DMS79 treated with DMSO at 0.1 percent for 48 hours (cell line): ENCODE data around the gene ACOT11.

Experiments used
- DNase-seq: peaks from one replicate; lab custom pipeline; 2025; lab: John Stamatoyannopoulos, UW

The ACOT11 gene

DNA sequence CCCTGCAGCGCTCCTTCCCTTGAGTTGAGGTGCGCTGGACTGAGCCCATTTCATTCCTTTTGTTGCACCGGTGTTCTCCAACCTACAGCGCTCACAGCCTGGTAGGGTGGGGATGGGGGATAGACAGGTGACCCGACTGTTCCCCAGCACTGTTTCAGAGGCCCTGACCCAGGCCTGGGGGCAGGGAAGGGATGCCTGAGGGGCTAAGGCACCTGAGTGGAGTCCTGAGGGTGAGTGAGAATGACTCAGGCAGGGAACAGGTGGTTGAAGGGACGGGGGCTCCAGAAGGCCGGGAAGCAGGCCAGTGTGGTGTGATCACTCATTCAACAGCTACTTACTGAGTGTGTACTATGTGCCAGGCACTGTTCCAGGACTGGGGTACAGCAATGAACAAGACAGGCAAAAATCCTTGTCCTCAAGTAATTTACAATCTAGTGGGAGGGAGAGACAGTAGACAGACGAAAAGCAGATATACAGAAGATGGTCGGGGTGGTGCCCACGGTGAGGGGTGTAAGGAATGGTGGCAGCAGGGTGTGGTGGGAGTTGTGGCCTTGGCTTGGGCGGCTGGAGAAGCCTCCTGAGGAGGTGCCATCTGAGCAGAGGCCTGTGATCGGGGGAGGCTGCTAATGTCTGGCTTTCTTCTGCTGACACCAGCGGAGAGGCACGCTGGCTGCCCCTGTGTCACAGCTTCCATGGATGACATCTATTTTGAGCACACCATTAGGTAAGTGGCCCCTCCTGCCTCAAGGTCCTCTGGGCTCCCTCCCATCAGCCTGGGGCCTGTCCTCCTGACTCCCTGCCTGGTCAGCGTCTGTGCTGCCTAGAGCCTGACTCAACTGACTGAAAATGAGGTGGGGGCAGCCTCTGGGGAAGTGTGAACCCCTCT, 37.4 kb downstream of the ACOT11 start:
- no peak for DNase-seq

DNA sequence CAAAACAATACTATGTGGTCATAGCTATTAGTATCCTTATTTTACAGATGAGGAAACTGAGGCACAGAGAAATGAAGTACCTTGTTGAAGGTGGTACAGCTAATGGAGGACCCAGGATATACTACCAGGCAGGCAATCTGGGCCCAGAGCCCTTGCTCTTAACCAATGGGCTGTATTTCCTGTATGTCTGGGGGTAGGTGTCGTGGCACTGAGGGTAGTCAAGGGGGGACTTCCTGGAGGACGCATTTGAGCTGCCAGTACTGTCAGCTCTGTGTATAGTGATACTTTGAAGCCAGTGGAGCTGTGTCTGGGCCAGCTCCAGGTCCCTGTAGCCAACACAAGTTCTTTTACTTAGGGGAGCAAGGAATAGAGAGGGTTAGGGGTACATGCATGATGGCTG, 40.3 kb downstream of the ACOT11 start:
- DNase-seq, result no peak

DNA sequence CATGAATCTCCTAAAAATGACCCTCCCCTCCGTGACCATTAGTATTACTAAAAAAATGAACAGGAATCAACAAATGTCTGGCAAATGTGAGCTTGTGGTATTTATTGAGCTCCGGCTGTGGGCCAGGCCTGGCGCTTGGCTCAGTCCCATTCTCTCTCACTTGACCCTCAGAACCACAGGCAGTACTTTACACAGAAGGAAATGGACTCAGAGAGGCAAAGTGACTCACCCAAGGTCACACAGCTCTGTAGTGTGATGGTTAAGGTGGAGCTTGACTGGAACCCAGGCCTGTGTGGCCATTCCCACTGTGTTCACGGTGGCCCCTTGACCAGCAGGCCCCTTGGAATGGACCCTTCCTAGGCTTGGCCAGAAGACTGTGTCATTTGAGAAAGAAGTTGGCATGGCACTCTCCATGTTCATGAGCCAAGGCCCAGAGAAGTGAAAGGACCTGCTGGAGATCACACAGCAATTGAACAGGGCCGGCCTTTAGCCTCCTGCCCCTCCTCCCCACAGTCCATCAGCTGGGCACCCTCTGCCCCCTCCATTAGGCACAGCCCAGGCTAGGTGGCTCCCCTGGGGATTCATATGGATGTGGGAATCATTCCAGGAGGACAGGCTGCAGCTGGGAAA, 43.2 kb downstream of the ACOT11 start:
- no peak for DNase-seq

DNA sequence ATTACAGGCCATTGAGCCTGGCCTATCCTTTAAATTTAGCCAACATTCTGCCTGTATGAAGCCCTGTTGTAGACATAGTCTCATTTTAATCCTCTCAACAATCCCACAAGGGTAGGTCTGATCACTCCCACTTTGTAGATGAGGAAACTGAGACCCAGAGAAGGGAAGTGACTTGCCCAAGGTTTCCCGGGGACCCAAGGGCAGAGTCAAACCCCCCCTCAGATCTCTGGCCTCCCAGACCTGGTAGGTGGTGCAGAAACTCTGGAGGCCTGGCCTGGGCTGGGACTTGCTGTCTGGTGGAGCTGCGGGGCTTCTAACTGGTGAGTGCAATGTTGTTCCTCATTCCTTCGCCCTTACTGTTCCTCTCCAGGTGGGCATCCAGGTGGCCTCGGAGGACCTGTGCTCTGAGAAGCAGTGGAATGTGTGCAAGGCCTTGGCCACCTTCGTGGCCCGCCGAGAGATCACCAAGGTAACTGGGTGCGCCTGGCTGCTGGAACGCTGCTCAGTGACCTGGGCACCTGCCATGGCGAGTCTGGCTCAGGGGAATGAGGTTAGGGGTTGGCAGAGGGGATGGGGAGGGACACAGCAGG, 45.6 kb downstream of the ACOT11 start:
- DNase-seq, result no peak

DNA sequence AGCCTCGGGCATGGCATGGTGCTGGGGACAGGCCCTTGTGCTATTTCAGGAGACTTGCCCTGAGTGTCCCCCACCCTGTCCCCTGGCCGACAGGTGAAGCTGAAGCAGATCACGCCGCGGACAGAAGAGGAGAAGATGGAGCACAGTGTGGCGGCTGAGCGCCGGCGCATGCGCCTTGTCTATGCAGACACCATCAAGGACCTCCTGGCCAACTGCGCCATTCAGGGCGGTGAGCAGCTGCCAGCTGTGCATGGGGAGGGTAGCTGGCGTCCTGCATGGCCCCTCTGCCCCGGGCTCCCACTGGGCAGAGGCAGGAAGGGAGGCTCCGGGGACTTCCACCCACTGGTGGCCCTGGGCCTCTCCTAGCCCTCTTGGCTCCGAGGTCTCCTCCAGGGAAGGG, 46.4 kb downstream of the ACOT11 start:
- DNase-seq, result no peak

DNA sequence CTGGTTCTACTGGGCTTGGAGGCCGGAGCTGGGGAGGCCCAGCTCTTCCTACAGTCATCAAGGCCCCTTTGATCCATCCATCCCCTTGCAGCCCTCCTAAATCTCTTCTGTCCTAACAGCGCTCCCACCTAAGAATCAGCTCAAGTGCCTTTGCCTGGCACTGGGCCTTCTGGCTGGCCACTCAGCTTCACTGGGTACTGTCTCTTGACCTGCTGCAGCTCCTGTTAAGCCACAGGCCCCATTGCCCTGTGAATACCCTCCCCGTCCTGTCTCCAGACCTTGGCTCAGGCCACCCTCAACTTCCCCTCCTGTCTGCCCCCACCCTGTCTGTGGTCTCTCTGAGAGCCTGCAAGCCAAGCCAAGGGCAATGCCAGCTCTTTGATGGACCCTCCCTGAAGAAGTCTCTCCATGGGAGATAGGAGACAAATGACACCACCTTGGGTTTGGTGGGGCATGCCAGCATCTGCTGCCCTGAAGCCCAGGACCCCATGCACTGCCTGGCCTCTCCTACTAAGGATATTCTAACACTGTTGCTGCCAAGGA, 48.0 kb downstream of the ACOT11 start:
- DNase-seq, result no peak

DNA sequence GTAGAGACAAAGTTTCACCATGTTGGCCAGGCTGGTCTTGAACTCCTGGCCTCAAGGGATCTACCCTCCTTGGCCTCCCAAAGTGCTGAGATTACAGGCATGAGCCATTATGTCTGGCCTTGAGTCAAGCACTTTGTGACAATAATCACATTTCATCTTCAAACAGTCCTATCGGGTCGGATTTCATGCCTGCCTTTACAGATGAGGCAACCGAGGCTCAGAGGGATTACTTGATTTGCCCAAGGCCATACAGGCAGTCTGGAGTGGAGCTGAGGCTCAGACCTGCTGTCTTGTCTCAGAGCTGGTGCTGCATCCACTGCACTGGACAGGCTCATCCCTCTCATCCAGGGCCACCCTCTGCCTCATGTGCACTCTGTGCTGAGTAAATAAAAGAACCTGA, 48.7 kb downstream of the ACOT11 start:
- DNase-seq, result no peak

DNA sequence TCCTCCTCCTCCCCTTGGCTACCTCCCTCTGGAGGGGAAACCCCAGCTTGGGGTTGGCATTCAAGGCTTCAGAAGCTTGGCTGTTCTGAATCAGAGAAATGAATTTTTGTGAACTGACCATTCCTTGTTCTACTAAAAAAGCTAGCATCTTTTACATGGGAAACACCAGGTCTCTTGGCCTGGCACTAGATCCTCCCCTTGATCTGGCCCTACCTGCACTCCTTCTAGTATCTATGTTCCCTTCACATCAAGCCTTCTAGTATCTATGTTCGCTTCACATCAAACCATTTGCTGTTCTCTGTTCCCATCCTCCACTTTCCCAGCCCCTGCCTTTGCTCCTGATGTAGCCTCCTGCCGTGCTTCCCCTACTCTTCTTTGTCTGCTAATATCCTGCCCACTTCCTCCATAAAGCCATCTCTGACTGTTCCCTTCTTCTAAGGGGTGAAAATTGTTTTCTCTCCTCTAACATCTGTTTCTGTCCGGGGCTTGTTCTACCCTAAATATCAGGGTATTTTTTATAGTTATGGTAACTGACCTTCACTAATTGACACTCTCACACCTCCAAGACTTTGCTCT, 49.5 kb downstream of the ACOT11 start:
- no peak for DNase-seq

DNA sequence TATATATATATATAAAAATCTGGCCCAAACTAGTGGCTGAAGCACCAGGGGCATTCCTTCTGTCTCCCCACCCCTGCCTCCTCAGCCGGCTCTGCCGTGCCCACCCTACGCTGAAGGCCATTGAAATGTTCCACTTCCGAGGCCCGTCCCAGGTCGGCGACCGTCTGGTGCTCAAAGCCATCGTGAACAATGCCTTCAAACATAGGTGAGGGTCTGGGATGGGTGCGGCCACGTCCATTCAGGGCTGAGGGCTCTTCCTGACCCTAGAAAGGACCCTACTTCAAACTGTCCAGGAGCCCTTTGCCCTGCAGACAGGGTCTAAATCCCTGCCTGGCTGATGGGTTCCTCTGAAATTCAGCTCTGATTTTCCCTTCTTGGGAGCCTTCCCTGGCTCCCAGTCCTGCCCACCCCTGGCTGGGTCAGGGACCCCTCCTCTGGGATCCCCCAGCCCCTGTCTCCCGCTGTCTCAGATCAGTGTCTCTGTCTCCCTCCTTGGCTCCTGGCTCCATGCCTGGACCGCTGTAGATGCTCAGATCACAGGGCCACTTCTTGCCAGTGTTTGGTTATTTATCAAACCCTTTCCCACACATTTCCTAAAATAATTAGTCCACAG, 51.3 kb downstream of the ACOT11 start:
- no peak for DNase-seq

DNA sequence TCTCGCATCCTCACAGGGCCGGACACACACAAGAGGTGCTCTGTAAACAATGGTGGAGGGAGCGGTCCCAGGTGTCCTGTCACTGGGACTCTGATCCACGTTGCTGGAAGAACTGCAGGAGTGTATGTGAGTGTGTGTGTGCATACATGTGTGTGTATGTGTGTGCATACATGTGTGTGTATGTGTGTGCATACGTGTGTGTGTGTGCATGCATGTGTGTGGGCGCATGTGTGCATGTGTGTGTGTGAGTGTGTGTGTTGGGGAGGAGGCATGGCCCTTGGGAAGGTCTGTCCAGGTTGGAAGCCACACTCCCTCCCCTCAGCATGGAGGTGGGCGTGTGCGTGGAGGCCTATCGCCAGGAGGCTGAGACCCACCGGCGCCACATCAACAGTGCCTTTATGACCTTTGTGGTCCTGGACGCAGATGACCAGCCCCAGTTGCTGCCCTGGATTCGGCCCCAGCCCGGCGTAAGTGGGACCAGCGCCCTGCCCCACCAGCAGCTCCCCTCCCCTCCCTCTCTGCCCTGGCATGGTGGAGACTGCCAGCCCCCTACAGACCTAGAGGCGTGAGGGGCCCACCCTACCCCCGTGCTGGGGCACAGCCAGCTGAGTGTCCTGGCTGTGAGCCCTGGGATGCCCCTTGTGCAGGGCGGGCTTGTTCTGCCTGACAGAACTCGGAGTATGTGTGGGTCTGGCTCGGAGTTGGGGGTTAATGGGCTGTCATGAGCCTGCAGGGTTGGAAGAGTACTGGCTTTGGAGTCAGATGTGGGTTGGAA, 53.1 kb downstream of the ACOT11 start:
- DNase-seq, result no peak

DNA sequence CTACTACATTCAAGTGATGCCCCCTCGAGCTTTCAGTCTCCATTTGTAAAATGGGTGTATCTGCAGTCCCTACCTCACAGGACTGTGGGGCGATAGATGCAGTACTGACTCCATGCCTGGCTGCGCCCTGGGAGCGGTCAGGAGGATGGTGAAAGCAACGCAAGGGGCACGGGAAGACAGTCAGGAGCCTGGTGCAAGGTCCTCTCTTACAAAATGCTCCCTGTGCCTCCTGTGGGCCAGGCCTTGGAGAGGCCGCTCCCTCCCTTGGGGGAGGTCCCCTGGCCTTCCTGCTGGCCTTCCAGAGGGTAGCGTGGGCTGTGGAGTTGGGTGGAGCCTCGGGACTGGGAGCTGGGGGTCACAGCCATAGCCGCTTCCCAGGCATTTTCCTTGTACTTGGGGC, 53.7 kb downstream of the ACOT11 start:
- DNase-seq, result no peak

DNA sequence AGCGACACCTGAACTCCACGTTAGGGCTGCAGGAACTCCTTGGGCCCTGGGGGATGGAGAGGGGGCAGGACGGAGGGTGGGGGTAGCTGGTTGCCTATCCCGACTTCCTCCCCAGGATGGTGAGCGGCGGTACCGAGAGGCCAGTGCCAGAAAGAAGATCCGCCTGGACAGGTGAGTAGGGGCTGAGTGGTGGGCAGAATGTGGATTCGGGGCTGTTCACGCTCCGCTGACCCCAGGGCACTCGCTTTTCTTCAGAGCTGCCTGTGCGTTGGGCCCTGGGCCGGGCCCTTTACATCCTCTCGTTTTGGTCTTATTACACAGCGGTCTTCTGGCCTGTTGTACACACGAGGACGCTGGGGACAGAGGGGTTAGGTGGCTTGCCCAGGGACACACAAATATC, 54.5 kb downstream of the ACOT11 start:
- no peak for DNase-seq

DNA sequence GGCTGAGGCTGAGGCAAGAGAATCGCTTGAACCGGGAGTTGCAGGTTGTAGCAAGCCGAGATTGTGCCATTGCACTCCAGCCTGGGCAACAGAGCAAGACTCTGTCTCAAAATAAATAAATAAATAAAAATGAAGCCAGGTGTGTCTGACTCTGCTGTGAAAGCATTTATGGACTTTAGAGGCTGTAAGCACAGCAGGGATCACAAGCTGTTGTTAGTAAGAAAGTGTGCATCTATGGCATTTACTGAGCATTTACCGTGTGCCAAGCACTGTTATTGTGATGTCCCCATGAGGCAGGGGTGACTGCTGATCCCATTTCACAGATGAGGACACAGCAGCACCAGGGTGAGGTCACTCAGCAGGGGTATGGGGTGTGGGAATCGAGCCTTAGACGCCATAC, 55.2 kb downstream of the ACOT11 start:
- no peak for DNase-seq

DNA sequence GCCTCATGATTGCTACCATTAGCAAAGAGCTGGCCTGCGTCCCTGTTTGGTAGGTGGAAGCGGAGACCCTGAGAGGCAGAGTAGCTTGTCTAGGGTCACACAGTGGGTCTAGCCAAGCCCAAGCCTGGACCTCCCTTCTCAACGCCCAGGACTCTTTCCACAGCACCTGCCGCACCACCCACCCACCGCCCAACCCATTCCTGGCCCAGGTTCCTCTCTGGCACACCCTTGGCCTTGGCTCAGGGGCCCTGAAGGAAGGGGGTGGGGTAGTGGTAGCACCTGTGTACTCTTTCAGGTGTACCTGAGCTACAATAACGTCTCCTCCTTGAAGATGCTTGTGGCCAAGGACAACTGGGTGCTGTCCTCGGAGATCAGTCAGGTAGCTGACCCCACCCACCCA, 56.0 kb downstream of the ACOT11 start:
- DNase-seq, result no peak

DNA sequence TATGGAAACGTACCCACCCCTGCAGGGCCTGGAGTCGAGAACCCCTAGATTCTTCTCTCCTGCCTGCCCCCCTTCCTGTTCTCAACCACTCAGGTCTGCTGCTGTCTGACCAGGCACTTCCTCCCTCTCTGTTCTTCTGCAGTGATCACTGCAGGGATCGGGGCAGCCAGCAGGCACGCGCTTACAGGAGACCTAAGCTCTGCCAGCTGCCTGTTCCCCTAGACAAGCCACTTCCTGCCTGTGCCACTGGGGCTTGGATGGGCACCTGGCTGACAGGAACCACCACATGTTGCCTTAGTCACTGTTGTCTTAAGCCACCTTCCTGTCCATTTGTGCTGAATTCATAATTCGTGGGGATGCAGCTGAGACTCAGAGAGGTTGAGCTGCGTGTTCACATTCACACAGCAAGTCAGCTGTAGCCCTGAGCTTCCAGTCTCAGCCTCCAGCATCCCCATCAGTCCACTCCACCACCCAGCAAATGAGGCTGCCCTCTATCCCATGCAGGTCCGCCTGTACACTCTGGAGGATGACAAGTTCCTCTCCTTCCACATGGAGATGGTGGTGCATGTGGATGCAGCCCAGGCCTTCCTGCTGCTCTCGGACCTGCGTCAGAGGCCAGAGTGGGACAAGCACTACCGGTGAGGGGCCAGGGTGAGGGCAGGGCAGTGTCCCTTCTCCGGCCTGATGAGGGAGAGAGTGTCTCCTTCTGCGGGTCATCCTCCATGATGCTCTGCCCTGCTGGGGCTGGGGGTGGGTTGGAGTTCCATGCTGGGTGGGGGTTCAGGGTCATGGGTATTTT, 56.7 kb downstream of the ACOT11 start:
- no peak for DNase-seq

DNA sequence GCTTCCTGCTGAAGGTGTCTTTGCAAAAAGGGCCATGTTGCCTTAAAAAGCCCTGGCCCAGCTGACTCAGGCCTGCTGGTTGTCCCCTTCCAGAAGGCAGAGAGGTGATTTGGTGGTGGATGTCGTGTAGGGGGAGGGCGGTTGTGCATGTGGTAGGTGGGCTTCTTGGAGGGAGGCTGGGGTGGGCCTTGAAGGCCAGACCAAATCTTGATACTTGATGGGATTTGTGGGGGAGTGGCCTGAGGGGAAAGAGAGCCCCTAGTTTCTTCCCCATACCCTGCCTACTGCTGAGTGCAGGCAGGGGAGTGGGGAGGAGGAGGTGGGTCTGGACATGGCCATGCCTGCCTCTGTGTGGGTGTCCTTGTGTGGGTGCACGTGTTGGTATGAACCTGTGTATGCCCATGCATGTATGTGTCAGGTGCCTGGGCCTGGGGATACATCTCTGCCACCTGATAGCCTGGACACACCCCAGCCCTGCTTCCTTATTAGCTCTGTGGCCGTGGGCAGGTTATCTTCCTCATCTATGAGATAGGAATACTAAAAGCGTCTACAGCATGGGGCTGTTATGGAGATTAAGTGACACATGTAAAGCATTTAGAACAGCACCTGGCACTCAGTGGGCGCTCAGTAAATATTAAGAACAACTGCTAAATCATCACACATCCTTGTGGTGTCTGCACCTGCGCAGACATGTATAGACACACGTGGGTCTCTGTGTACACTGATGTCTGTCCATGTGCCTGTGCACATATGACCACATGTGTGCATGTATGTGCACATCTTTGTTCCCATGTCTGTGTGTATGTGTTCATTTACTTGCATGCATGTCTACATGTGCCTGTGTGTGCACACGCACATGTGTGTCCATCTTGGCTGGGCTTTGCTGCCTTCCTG, 58.3 kb downstream of the ACOT11 start:
- DNase-seq, result no peak

DNA sequence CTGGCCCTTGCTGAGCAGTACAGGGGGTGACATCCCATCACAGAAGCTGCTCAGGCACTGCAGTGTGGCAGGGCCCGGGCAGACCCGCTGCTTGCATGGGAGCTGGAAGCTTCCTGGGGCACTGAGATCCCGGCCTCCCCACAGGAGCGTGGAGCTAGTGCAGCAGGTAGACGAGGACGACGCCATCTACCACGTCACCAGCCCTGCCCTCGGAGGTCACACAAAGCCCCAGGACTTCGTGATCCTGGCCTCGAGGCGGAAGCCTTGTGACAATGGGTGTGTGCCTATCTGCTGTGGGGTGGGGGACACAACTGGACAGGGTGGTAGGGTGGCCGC, 58.9 kb downstream of the ACOT11 start:
- DNase-seq, result no peak

DNA sequence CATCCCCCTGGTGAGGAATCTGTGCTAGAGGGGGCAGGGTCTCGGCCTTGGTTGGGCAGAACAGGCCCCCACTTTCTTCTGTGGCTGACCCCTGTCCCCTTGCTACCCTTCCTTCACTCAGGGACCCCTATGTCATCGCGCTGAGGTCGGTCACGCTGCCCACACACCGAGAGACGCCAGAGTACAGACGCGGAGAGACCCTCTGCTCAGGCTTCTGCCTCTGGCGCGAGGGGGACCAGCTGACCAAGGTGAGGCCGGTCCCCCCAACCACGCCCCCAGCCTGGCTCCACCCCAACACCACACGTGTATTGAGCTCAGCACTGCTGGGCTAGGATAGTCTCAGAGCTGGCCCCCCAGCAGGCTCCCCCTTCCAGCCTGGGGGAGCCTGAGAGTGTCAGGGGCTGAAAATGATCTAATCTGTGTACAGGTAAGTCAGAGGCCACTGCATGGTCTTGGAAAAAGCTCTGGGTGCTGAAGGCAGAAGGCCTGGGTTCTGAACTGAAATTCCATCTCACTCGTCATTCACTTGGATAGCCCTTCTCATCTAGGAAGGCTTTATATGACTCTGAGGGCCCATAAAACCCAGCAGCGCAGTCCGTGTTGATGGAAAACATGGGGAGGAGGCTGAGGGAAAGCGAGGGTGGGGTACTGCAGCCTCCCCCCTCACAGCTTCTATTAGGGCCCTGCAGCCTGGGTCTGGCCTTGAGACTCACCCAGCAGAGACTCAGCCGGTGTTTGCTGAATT, 60.0 kb downstream of the ACOT11 start:
- no peak for DNase-seq
